WTC11 (cell line): ENCODE data around the gene TMEM95. TPM values are rescaled to one million over a fixed set of nuclear protein-coding genes. Genes with fewer than 3 reads are reported as not detected.
"Not testable (repeated sequence)": the region's sequence is repeated elsewhere in the genome, so short reads cannot be mapped to it uniquely, and the experiment has no call there.

ENCODE experiments used
- ATAC-seq: fragments of 200-7000 bp; cut with Tn5 transposase; 2 replicates; pipeline ENCODE4 v1.10.0; 2021; ENCODE audit warnings: mild to moderate bottlenecking, moderate library complexity
- CTCF ChIA-PET: fragments of 300-600 bp; sonication (Branson Sonifier 250); formaldehyde crosslinking; loops from one replicate; lab custom pipeline; 2021; ENCODE audit warnings: antibody characterized with exemption; lab: Charles Lee
- POLR2A ChIA-PET: fragments of 350-600 bp; sonication (Branson Sonifier 250); formaldehyde crosslinking; loops from one replicate; lab custom pipeline; 2021; ENCODE audit warnings: antibody characterized with exemption; lab: Charles Lee
- DNase-seq: peaks from one replicate; pipeline ENCODE4 v3.0.0; 2021; ENCODE audit warnings: low spot score
- H3K27ac Mint-ChIP-seq: 2 replicates; pipeline ENCODE4 v1.8.0; 2021; ENCODE audit warnings: mixed read lengths
- H3K27me3 Mint-ChIP-seq: 2 replicates; pipeline ENCODE4 v1.8.0; 2021; ENCODE audit warnings: low read depth, mild to moderate bottlenecking, moderate library complexity, mixed read lengths
- H3K36me3 Mint-ChIP-seq: 2 replicates; pipeline ENCODE4 v1.8.0; 2021; ENCODE audit warnings: mixed read lengths
- H3K4me1 Mint-ChIP-seq: 2 replicates; pipeline ENCODE4 v1.8.0; 2022; ENCODE audit warnings: mixed read lengths
- H3K4me3 Mint-ChIP-seq: 2 replicates; pipeline ENCODE4 v1.8.0; 2021; ENCODE audit warnings: mild to moderate bottlenecking, moderate library complexity, mixed read lengths
- H3K9me3 Mint-ChIP-seq: 2 replicates; pipeline ENCODE4 v1.8.0; 2021; ENCODE audit warnings: mixed read lengths
- ATF1 ChIP-seq: sonication (generic); formaldehyde crosslinking; IDR thresholded peaks from 2 replicates; pipeline ENCODE4 v1.8.1; 2023; ENCODE audit warnings: mild to moderate bottlenecking, moderate library complexity, missing genetic modification reagents
- CBFB ChIP-seq: sonication (generic); formaldehyde crosslinking; IDR thresholded peaks from 2 replicates; pipeline ENCODE4 v1.8.1; 2022; ENCODE audit warnings: mild to moderate bottlenecking, low read depth, missing genetic modification reagents
- FOXK1 ChIP-seq: sonication (generic); formaldehyde crosslinking; IDR thresholded peaks from 2 replicates; pipeline ENCODE4 v1.8.0; 2022; ENCODE audit warnings: mild to moderate bottlenecking, moderate library complexity, missing genetic modification reagents
- GTF2I ChIP-seq: fragments of 250-450 bp; sonication (Bioruptor Pico); conservative IDR thresholded peaks from 2 replicates; pipeline ENCODE4 v1.4.0; 2021; ENCODE audit warnings: mild to moderate bottlenecking
- IRF2 ChIP-seq: sonication (generic); formaldehyde crosslinking; IDR thresholded peaks from 2 replicates; pipeline ENCODE4 v1.8.0; 2022; ENCODE audit warnings: low read depth, missing genetic modification reagents, borderline replicate concordance
- NFE2L1 ChIP-seq: sonication (generic); formaldehyde crosslinking; IDR thresholded peaks from 2 replicates; pipeline ENCODE4 v1.8.1; 2023; ENCODE audit warnings: missing genetic modification reagents
- RELA ChIP-seq: sonication (generic); formaldehyde crosslinking; IDR thresholded peaks from 2 replicates; pipeline ENCODE4 v1.8.1; 2022; ENCODE audit warnings: missing genetic modification reagents, mild to moderate bottlenecking, borderline replicate concordance
- SP1 ChIP-seq: sonication (generic); formaldehyde crosslinking; conservative IDR thresholded peaks from 2 replicates; pipeline ENCODE4 v1.8.1; 2022; ENCODE audit warnings: missing genetic modification reagents
- TEAD1 ChIP-seq: sonication (generic); formaldehyde crosslinking; IDR thresholded peaks from 2 replicates; pipeline ENCODE4 v1.8.0; 2022; ENCODE audit warnings: mild to moderate bottlenecking, missing genetic modification reagents
- ZNF121 ChIP-seq: sonication (generic); formaldehyde crosslinking; IDR thresholded peaks from 2 replicates; pipeline ENCODE4 v1.8.0; 2023; ENCODE audit warnings: missing genetic modification reagents
- ZNF263 ChIP-seq: sonication (generic); formaldehyde crosslinking; IDR thresholded peaks from 2 replicates; pipeline ENCODE4 v1.8.1; 2022; ENCODE audit warnings: low read depth, mild to moderate bottlenecking, moderate library complexity, missing genetic modification reagents
- total RNA-seq: library from RNA; stranded (reverse); gene quantifications from 3 replicates; pipeline ENCODE4 v1.2.3, GENCODE V29; 2021
- TF ChIP-seq, protein P1 (sequence below): sonication (generic); formaldehyde crosslinking; IDR thresholded peaks from 2 replicates; pipeline ENCODE4 v1.8.0; 2023; ENCODE audit warnings: missing genetic modification reagents
- TF ChIP-seq, protein P2 (sequence below): sonication (generic); formaldehyde crosslinking; IDR thresholded peaks from 2 replicates; pipeline ENCODE4 v1.8.1; 2022; ENCODE audit warnings: mild to moderate bottlenecking, missing genetic modification reagents, moderate library complexity, borderline replicate concordance
- TF ChIP-seq, protein P3 (sequence below): sonication (generic); formaldehyde crosslinking; conservative IDR thresholded peaks from 2 replicates; pipeline ENCODE4 v1.8.1; 2023; ENCODE audit warnings: mild to moderate bottlenecking, low read depth, missing genetic modification reagents, moderate library complexity
- TF ChIP-seq, protein P4 (sequence below): sonication (generic); formaldehyde crosslinking; IDR thresholded peaks from 2 replicates; pipeline ENCODE4 v1.8.0; 2023; ENCODE audit warnings: mild to moderate bottlenecking, missing genetic modification reagents
- TF ChIP-seq, protein P5 (sequence below): sonication (generic); formaldehyde crosslinking; IDR thresholded peaks from 2 replicates; pipeline ENCODE4 v1.8.1; 2023; ENCODE audit warnings: mild to moderate bottlenecking, missing genetic modification reagents, moderate library complexity
- TF ChIP-seq, protein P6 (sequence below): sonication (generic); formaldehyde crosslinking; IDR thresholded peaks from 2 replicates; pipeline ENCODE4 v1.8.1; 2022; ENCODE audit warnings: low read depth, missing genetic modification reagents, borderline replicate concordance
- TF ChIP-seq, protein P7 (sequence below): sonication (generic); formaldehyde crosslinking; IDR thresholded peaks from 2 replicates; pipeline ENCODE4 v1.8.0; 2022; ENCODE audit warnings: mild to moderate bottlenecking, missing genetic modification reagents
- TF ChIP-seq, protein P8 (sequence below): fragments of 250-450 bp; sonication (Bioruptor Pico); IDR thresholded peaks from 2 replicates; pipeline ENCODE4 v1.8.0; 2021; ENCODE audit warnings: mild to moderate bottlenecking

The TMEM95 gene
- total RNA-seq, 1 experiment from 2014 or later: not detected

DNA sequence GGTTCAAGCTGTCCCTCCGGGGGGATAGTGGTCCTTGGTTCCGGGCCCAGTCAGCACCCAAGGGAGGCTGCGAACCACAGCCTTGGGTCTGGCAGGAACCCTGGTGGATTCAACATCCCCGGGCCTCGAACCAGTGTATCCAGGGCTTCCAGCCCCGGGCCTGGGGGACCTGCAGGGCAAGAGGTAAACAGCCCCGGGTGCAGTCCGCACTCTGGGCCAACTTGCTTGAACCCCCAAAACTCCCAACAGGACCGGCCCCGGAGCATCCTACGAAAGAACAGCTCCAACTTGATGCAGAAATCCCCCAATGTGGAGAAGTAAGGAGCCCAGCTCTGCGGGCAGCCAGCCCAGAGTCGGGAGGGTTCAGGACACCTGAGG, 24.3 kb upstream of the TMEM95 start:
- Mint-ChIP-seq H3K9me3 (no peaks in the 10 kb centered on the region), H3K27me3 (no peaks in the 10 kb centered on the region), H3K4me3 (peak overlapping the region; percentile 93), H3K36me3 (peaks cover 4% of the 10 kb centered on the region; the same call in 1 of the 2 replicates), H3K4me1 (peaks cover 29% of the 10 kb centered on the region), H3K27ac (peak overlapping the region; percentile 79; the same call in 1 of the 2 replicates)
- TF ChIP-seq CBFB (CRISPR knock-in tag): no peak
- TF ChIP-seq, protein P1, sequence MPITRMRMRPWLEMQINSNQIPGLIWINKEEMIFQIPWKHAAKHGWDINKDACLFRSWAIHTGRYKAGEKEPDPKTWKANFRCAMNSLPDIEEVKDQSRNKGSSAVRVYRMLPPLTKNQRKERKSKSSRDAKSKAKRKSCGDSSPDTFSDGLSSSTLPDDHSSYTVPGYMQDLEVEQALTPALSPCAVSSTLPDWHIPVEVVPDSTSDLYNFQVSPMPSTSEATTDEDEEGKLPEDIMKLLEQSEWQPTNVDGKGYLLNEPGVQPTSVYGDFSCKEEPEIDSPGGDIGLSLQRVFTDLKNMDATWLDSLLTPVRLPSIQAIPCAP (CRISPR knock-in tag): no peak
- no peak for TF ChIP-seq FOXK1 (CRISPR knock-in tag)
- TF ChIP-seq TEAD1 (CRISPR knock-in tag): no peak
- no peak for TF ChIP-seq ZNF121 (CRISPR knock-in tag)
- TF ChIP-seq, protein P2, sequence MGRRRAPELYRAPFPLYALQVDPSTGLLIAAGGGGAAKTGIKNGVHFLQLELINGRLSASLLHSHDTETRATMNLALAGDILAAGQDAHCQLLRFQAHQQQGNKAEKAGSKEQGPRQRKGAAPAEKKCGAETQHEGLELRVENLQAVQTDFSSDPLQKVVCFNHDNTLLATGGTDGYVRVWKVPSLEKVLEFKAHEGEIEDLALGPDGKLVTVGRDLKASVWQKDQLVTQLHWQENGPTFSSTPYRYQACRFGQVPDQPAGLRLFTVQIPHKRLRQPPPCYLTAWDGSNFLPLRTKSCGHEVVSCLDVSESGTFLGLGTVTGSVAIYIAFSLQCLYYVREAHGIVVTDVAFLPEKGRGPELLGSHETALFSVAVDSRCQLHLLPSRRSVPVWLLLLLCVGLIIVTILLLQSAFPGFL (CRISPR knock-in tag): no peak
- POLR2A ChIA-PET: interaction anchor here (1.5 to 2.0 kb wide), 4 partner anchors 44 to 356 kb away, joined by 3 to 12 read pairs (median 8); partner anchors contain the start of genes ACADVL, DLG4, TMEM256 and TP53
- CTCF ChIA-PET: interaction anchor here (1.4 to 2.2 kb wide), 3 partner anchors 50 to 357 kb away, joined by 8 to 24 read pairs (median 14); partner anchors contain the start of genes SLC2A4, TP53 and WRAP53
- no peak for ATAC-seq
- DNase-seq: no peak

DNA sequence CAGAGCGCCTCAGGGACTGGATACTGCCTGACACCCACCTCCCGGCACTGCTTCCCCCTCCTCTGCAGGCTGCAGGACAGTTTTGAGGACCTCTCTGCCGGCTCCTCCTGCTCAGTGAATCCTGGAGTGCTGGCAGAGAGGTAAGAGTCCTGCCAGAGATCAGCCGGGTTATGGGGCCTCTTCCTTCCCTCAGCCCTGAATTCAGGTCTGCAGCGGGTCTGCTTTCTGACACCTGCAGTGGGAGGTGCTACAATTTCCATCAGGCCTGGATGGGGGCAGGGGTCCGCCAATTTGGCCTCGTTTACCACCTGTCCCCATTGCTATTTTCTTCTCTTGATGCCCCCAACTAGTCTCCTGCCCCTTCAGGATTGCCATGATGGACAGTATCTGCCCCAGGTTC, 22.8 kb upstream of the TMEM95 start:
- peaks cover 40% of the 10 kb centered on the region for H3K4me1 Mint-ChIP-seq
- TF ChIP-seq, protein P3, sequence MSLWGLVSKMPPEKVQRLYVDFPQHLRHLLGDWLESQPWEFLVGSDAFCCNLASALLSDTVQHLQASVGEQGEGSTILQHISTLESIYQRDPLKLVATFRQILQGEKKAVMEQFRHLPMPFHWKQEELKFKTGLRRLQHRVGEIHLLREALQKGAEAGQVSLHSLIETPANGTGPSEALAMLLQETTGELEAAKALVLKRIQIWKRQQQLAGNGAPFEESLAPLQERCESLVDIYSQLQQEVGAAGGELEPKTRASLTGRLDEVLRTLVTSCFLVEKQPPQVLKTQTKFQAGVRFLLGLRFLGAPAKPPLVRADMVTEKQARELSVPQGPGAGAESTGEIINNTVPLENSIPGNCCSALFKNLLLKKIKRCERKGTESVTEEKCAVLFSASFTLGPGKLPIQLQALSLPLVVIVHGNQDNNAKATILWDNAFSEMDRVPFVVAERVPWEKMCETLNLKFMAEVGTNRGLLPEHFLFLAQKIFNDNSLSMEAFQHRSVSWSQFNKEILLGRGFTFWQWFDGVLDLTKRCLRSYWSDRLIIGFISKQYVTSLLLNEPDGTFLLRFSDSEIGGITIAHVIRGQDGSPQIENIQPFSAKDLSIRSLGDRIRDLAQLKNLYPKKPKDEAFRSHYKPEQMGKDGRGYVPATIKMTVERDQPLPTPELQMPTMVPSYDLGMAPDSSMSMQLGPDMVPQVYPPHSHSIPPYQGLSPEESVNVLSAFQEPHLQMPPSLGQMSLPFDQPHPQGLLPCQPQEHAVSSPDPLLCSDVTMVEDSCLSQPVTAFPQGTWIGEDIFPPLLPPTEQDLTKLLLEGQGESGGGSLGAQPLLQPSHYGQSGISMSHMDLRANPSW: no peak
- TF ChIP-seq RELA (CRISPR knock-in tag) (no peak), NFE2L1 (CRISPR knock-in tag) (no peak), ATF1 (CRISPR knock-in tag) (no peak), IRF2 (CRISPR knock-in tag) (no peak), SP1 (CRISPR knock-in tag) (no peak), GTF2I (CRISPR knock-in tag) (no peak), ZNF263 (CRISPR knock-in tag) (no peak)
- TF ChIP-seq, protein P4, sequence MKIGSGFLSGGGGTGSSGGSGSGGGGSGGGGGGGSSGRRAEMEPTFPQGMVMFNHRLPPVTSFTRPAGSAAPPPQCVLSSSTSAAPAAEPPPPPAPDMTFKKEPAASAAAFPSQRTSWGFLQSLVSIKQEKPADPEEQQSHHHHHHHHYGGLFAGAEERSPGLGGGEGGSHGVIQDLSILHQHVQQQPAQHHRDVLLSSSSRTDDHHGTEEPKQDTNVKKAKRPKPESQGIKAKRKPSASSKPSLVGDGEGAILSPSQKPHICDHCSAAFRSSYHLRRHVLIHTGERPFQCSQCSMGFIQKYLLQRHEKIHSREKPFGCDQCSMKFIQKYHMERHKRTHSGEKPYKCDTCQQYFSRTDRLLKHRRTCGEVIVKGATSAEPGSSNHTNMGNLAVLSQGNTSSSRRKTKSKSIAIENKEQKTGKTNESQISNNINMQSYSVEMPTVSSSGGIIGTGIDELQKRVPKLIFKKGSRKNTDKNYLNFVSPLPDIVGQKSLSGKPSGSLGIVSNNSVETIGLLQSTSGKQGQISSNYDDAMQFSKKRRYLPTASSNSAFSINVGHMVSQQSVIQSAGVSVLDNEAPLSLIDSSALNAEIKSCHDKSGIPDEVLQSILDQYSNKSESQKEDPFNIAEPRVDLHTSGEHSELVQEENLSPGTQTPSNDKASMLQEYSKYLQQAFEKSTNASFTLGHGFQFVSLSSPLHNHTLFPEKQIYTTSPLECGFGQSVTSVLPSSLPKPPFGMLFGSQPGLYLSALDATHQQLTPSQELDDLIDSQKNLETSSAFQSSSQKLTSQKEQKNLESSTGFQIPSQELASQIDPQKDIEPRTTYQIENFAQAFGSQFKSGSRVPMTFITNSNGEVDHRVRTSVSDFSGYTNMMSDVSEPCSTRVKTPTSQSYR (CRISPR knock-in tag): no peak
- TF ChIP-seq, protein P5, sequence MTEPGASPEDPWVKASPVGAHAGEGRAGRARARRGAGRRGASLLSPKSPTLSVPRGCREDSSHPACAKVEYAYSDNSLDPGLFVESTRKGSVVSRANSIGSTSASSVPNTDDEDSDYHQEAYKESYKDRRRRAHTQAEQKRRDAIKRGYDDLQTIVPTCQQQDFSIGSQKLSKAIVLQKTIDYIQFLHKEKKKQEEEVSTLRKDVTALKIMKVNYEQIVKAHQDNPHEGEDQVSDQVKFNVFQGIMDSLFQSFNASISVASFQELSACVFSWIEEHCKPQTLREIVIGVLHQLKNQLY (CRISPR knock-in tag): no peak
- TF ChIP-seq, protein P6, sequence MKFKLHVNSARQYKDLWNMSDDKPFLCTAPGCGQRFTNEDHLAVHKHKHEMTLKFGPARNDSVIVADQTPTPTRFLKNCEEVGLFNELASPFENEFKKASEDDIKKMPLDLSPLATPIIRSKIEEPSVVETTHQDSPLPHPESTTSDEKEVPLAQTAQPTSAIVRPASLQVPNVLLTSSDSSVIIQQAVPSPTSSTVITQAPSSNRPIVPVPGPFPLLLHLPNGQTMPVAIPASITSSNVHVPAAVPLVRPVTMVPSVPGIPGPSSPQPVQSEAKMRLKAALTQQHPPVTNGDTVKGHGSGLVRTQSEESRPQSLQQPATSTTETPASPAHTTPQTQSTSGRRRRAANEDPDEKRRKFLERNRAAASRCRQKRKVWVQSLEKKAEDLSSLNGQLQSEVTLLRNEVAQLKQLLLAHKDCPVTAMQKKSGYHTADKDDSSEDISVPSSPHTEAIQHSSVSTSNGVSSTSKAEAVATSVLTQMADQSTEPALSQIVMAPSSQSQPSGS (CRISPR knock-in tag): no peak
- TF ChIP-seq, protein P7, sequence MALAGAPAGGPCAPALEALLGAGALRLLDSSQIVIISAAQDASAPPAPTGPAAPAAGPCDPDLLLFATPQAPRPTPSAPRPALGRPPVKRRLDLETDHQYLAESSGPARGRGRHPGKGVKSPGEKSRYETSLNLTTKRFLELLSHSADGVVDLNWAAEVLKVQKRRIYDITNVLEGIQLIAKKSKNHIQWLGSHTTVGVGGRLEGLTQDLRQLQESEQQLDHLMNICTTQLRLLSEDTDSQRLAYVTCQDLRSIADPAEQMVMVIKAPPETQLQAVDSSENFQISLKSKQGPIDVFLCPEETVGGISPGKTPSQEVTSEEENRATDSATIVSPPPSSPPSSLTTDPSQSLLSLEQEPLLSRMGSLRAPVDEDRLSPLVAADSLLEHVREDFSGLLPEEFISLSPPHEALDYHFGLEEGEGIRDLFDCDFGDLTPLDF (CRISPR knock-in tag): no peak
- TF ChIP-seq, protein P8, sequence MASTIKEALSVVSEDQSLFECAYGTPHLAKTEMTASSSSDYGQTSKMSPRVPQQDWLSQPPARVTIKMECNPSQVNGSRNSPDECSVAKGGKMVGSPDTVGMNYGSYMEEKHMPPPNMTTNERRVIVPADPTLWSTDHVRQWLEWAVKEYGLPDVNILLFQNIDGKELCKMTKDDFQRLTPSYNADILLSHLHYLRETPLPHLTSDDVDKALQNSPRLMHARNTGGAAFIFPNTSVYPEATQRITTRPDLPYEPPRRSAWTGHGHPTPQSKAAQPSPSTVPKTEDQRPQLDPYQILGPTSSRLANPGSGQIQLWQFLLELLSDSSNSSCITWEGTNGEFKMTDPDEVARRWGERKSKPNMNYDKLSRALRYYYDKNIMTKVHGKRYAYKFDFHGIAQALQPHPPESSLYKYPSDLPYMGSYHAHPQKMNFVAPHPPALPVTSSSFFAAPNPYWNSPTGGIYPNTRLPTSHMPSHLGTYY: no peak
- H3K27me3 Mint-ChIP-seq: no peaks in the 10 kb centered on the region
- H3K9me3 Mint-ChIP-seq: no peaks in the 10 kb centered on the region
- no peak overlapping the region for H3K4me3 Mint-ChIP-seq
- H3K36me3 Mint-ChIP-seq: no peaks in the 10 kb centered on the region
- DNase-seq (no peak), ATAC-seq (no peak)
- H3K27ac Mint-ChIP-seq: peak overlapping the region; percentile 39; the same call in 1 of the 2 replicates
- CTCF ChIA-PET: no interaction called here
- POLR2A ChIA-PET: no interaction called here

DNA sequence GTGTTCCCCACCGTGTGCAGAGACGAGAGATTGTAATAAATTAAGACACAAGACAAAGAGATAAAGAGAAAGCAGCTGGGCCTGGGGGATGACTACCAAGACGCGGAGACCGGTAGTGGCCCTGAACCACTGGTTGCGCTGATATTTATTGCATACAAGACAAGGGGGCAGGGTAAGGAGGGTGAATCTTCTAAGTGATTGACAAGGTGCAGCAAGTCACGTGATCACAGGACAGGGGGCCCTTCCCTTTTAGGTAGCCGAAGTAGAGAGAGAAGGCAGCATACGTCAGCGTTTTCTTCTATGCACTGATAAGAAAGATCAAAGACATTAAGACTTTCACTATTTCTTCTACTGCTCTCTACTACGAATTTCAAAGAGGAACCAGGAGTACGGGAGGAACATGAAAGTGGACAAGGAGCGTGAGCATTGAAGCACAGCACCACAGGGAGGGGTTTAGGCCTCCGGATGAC, 22.3 kb upstream of the TMEM95 start:
- POLR2A ChIA-PET, H3K4me3 Mint-ChIP-seq, H3K36me3 Mint-ChIP-seq, ATAC-seq, DNase-seq, H3K27me3 Mint-ChIP-seq, CTCF ChIA-PET, H3K9me3 Mint-ChIP-seq: not testable (repeated sequence)
- Mint-ChIP-seq H3K4me1 (peaks cover 46% of the 10 kb centered on the region), H3K27ac (peak overlapping the region; percentile 39)
